ENCODE measurements around the gene HYAL2.

Gene HYAL2, protein sequence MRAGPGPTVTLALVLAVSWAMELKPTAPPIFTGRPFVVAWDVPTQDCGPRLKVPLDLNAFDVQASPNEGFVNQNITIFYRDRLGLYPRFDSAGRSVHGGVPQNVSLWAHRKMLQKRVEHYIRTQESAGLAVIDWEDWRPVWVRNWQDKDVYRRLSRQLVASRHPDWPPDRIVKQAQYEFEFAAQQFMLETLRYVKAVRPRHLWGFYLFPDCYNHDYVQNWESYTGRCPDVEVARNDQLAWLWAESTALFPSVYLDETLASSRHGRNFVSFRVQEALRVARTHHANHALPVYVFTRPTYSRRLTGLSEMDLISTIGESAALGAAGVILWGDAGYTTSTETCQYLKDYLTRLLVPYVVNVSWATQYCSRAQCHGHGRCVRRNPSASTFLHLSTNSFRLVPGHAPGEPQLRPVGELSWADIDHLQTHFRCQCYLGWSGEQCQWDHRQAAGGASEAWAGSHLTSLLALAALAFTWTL

DNA sequence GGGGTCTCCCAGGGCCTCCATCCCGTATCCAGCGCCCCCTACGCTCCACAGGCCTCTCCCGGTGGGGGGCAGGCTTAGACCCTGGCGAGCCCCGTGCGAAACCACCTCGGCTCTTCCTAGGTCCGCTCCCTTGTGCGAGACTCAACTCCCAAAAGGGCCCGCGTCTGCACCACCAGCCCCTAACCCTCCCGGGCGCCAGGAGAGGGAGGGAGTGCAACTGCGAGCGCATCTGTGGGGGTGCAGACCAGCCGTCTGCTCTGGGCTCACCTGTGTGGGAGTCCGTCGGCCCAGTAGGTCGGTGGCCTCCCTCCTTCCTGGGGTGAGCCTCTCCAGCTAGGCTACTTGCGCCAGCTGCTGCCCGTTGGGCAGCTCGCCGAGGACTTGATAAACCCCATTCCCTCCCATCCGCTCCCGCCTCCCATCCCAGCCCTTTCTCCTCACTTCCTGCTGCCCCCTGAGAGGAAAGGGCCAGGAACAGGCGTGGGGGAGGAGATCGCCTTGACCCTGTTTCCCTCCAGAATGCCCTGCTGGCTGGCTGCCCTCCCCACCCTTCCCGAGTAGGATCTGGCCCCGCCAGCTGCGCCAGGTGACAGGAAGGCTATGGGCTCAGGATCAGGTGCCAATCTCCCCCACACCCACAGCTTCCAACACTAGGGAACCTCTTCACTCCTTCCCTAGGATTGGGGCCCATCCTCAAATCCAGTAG lies at the start of gene HYAL2:
TSS of gene HYAL2 (minus strand) at position 360 of the 706 bp plus-strand sequence. CDS start 2,256 bp downstream, outside the sequence.
- DNase-seq: no peak

GRCh38 chr3:50371133-50371685 lies 48.7 kb upstream of the HYAL2 start:
- DNase-seq: no peak

DNA sequence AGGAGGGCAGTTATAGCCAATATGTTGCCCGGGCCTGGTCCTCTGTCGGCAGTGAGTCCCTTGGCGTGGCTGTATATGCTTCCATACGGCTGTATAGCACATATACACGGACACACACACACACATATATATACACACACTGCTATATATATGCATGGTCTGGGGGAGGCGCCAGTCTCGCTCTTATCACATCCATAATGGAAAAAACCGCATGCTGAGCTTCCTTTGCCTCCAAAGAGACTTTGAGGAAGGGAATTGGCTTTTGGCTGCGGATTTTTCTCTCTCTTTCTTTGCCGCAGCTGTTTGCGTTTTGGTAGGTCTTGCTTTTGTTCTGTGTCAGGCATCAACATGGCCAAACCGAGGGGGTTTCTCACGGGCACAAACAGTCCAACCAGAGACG lies 48.0 kb upstream of the HYAL2 start:
- DNase-seq: no peak

- DNase-seq: no peak
These were observed 46.6 kb upstream of the HYAL2 start for GRCh38 chr3:50369012-50369670.

GRCh38 chr3:50365842-50366220 lies 43.3 kb upstream of the HYAL2 start:
- no peak for DNase-seq

DNA sequence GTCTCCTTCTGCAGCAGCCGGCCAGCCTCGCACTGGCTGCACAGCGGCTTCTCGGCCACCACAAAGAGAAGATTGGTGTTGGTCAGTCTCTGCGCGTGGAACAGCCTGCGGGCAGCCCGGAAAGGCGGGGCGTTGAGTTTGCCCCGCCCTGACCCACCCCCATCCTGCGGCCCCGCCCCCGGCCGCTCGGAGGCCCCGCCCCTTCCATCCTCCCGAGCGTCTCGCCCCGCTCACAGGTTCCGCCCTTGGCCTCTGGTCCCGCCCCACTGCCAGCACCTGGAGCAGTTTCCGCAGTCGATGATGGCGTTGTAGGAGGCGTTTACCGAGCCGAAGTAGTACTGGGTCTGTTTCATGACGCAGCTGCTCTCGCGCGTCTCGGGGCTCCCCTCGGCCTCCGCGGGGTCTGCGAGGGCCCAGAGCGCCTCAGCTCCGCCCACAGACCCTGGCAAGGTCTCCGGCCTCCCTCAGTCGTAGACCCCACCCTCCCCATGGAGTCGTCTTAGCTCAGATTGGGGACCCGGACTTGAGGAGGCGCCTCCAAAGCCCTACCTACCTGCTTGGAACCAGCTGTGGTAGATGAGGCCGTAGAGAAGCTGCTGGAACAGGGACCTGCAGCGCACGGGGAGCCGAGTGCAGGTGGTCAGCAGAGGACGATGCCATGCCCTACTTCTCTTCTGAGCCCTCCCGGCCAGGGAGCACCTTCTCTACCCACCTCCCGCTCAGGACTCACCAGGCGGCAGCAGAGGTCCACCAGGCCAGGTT lies 42.7 kb upstream of the HYAL2 start:
- no peak for DNase-seq

DNA sequence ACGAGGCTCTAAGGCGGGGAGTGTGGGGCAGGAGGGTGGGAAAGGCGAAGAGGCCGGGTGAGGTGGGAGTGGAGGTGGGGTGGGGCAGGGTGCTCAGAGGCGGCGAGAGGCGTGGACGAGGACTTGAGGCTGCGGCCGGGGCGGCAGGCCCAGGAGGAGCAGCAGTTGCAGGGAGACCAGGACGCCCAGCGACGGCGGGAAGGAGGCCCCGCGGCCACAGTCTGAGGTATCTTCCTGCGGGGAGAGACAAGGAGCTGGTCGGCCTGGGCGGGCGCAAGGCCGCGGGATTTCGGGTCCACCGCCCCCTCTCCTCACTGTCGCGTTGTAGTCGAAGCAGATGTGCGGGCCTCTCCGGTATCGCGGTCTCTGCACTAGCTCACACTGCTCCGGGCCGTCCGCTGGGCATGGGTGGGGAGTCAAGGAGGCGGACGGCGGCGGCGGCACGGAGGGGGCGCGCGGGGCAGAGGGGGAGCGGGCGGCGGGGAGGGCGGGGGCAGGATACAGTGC lies 42.1 kb upstream of the HYAL2 start:
- no peak for DNase-seq

- no peak for DNase-seq
These were observed 37.2 kb upstream of the HYAL2 start for GRCh38 chr3:50359760-50360110.

DNA sequence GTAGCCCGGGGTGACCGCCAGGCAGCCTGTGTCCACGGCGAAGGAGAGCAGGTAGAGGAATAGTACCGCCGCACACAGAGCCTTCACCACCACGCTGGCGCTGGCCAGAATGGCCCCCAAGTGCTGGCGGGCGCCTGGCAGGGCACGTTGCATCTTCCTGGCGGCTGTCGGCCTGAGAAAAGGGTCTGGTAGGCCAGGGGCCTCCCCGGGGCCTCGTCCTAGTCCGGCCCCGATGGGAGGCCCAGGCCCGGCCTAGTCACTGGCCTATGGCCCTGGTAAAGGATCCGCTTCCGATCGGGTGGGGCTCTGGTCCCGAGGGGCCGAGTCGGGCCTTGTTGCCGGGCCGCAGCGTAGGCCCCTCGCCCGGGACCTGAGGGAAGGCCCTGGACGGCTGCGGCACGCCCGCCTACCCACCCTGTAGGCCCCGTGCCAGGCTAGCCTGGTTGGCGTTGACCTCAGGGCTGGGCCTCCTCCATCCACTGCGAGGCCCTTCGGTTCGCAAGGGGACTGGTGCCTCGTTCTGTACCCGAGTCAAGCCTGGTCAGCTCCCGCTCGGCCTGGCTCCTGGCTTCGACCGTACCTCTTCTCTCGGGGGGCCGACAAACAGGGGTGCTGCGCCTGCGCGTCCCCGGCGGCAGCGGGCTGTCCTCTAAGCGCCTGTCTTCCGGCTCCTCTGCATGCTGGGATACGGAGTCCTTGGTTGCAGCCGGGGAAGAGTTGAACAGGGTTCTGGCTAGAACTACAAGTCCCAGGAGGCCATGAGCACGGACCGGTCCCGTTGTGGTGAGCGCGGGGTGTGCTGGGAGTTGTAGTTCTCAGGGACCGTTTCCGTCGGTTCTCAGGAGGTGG lies 36.6 kb upstream of the HYAL2 start, which contains the start of gene TMEM115:
TSS of gene TMEM115 (minus strand) at position 611 of the 849 bp plus-strand sequence. CDS start at position 153, 458 bp downstream.
- DNase-seq: peak; percentile 91

DNA sequence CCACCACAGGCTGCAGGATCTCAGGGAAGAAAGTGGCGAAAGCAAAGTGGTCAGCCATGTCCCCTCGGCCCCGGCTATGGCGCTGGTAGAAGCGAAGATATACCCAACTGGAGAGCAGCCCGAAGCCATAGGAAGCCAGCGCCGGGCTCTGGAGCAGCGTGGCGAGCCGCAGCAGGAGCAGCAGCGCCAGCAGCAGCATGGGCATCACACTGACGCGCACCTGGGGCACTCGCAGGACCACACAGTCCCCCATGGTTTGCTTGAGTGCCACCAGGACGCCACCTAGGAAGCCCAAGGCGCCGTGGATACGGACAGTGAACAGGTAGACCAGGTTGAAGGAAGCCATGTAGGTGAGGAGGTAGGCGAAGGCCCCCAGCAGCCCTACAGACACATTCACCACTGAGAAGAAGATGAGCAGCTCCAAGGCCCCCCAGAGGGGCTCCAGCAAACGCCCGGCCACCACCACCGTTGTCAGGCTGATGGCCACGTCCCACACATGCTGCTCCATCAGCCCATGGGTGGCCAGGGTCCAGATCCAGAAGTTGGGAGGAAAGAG lies 35.9 kb upstream of the HYAL2 start:
- no peak for DNase-seq

- DNase-seq: no peak
These were observed 34.9 kb upstream of the HYAL2 start for GRCh38 chr3:50357481-50357880.

DNA sequence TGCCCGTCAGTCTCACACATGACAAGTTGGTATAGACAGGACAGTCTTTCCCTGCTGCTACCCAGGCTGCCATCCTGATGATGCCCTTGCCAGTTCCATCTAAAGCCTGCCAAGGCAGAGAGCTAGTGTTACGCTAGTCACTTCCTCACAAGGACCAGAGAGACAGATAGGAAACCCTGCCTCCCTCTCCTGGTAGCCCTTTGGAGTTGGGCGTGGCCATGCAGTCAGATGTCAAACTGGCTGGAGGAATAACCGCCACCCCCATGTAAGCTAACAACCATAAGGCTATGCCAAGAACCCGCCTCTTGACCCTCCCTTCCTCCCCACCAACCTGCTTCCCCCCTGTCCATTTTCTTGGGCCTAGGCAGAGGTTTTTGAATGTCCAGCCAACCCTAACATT lies 34.0 kb upstream of the HYAL2 start:
- DNase-seq: no peak

- DNase-seq: no peak
These were observed 33.4 kb upstream of the HYAL2 start for GRCh38 chr3:50355829-50356552.

DNA sequence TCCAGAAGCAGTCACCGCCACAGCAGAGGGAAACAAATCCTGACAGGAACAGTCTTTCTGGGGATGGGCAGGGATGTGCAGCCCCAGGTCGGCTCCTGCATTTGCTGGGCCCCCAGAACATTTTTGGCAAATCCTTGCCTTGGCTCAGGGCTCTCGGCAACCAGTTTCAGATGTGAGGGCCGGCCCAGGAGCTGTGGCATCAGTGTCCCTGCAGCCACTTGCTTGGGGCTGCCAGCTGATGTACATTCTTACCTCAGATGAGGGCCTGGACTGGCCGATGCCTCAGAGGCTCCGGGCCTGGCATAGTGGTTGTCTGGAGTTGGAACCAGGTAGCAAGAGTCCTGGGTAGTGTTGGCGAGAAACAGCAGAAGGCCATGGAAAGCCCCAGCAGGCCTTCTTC lies 32.3 kb upstream of the HYAL2 start:
- DNase-seq: no peak

- no peak for DNase-seq
These were observed 31.7 kb upstream of the HYAL2 start for GRCh38 chr3:50354186-50354764.

- no peak for DNase-seq
These were observed 30.9 kb upstream of the HYAL2 start for GRCh38 chr3:50353245-50354004.

DNA sequence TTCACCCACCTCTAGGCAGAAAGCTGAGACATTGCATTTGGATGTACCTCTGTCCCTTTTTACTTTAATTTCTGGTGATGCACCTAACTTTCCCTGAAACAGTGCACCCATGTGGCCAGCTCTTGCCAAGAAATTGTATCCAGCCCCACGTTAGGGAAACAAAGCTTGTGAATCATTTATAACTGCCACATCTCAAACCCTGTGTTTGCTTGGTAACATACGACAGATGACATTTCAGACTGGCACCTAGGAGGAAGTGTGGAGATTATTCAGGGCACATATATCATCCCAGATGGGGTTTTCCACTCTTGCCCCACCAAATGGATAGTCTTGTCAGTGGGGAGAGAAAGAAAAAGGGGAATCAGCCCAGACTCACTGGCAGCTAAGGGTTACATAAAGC lies 30.2 kb upstream of the HYAL2 start:
- DNase-seq: no peak

- no peak for DNase-seq
These were observed 28.8 kb upstream of the HYAL2 start for GRCh38 chr3:50351323-50351697.
